Erythroblast (primary cell): Measurements from ENCODE around the gene LGALS7B.

Experiments used
- GATA1 ChIP-seq: IDR thresholded peaks from 2 replicates; pipeline ENCODE4 v1.6.1; 2011; ENCODE audit warnings: low read depth, mild to moderate bottlenecking, control low read depth, low read length, moderate library complexity
- POLR2A ChIP-seq: IDR thresholded peaks from 2 replicates; pipeline ENCODE4 v1.6.1; 2011; ENCODE audit warnings: mild to moderate bottlenecking, low read length

DNA sequence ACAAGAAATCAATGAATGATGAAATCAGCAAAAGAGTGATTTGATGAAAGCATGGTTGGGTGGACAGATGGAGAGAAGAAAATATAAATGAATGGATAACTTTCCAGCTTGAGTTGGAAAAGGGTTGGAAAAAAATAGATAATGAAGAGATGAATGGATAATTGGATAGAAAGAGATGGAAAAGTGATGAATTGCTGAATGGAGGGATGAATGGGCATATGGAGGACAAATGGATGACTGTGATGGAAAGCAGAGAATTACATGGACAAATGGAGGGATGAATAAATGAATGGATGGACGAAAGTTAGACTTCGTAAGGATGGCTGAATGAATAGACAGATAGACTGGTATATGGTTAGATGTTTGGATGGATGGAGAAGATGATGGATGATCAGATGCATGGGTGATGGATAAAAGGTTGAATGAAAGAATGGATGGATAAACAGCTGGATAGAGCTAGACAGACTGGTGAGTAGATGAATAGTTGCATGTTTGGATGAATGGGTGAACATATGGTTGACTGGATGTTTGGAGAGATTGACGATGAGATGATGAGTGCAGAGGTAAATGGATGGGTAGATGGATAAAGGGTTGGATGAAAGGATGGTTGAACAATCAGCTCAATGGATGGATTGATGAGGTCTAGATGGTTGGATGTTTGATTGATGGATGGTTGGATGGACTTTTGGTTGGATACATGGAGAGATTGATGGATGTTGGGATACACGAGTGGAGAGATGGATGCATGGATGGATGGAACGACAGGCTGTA is 11.8 kb downstream of the LGALS7B start:
- no peak for TF ChIP-seq POLR2A
- TF ChIP-seq GATA1: no peak
